Measurements from ENCODE around the gene ZMIZ1. TPM values are rescaled to one million over a fixed set of nuclear protein-coding genes. Genes with fewer than 3 reads are reported as not detected.
A peak's percentile ranks its signal among the peaks of the same experiment; 100 is the strongest.

The ZMIZ1 gene
- total and polyA plus RNA-seq, 5 donors from 2014 or later, result 1.5 to 34.8 (median 2.2) TPM

DNA sequence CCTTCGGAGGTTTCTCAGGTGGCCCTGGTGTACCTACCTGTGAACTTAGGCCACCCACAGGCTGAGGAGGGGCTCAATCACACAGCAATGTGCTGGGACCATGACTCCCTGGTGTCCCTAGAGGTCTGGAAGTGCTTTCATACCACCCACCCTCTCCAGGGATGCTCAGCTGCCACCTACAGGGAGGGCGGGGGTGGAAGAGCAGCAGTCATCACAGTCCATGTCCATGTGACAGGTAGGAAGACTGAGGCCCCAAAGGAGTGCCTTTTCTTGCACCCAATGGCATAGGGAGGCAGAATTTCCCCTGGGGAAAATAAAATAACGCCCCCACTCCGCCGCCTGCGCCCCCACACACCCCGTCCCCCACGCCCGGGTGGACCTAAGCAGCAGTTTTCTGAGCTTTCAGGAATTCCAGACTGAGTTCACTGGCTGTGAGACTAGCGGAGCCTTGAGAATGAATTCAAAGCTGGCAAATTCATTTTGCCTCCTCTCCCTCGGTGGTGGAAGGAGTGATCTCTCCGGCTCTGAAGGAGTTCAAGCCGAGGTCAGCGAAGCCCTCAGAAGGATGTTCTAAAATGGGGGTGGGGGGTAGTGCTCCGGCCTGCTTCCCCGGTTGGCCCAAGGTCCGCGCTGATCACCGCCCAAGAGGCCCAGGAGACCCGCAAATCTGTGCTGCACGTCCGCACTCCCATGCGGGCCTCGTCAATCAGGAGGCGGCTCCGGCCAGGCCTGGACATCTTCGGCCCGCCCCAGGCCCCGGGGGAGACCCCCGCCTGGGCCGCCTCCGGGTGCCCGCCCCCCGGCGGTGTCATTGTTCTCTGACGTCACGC lies 2.1 kb upstream of the ZMIZ1 start:
- DNase-seq (no peak), ATAC-seq (ENCODE audit: low read depth in 2 of 2) (no peak)
- H3K9me3 ChIP-seq (ENCODE audit: control insufficient read depth in 2 of 2, low read length in 2 of 2), result no peaks in the 10 kb centered on the region
- peaks cover 11% of the 10 kb centered on the region for H3K27me3 Mint-ChIP-seq
- H3K4me3 ChIP-seq (ENCODE audit: low read depth, low read length), result peak overlapping the region; percentile 35
- peaks cover 0 to 62% (median 34%) of the 10 kb centered on the region in 4 donors for H3K4me1 Mint-ChIP-seq
- no peaks in the 10 kb centered on the region for H3K36me3 ChIP-seq (ENCODE audit: control insufficient read depth, insufficient read depth, low read length)
- peak overlapping the region; percentile 20 to 81 (median 65) for H3K27ac Mint-ChIP-seq
- no peaks in the 10 kb centered on the region for H3K36me3 Mint-ChIP-seq
- H3K4me3 Mint-ChIP-seq, result peak overlapping the region; percentile 78 to 95 (median 92)
- peaks cover 55% of the 10 kb centered on the region for H3K4me1 ChIP-seq (ENCODE audit: control insufficient read depth, insufficient read depth, low read length, poor library complexity, severe bottlenecking)
- peak overlapping the region; percentile 81 for H3K27ac ChIP-seq (ENCODE audit: insufficient read depth, low read length, poor library complexity, severe bottlenecking)
- no peaks in the 10 kb centered on the region for H3K27me3 ChIP-seq (ENCODE audit: control insufficient read depth, insufficient read depth, low read length)
- H3K9me3 Mint-ChIP-seq, result peaks cover 0 to 2% (median 0%) of the 10 kb centered on the region in 7 donors

DNA sequence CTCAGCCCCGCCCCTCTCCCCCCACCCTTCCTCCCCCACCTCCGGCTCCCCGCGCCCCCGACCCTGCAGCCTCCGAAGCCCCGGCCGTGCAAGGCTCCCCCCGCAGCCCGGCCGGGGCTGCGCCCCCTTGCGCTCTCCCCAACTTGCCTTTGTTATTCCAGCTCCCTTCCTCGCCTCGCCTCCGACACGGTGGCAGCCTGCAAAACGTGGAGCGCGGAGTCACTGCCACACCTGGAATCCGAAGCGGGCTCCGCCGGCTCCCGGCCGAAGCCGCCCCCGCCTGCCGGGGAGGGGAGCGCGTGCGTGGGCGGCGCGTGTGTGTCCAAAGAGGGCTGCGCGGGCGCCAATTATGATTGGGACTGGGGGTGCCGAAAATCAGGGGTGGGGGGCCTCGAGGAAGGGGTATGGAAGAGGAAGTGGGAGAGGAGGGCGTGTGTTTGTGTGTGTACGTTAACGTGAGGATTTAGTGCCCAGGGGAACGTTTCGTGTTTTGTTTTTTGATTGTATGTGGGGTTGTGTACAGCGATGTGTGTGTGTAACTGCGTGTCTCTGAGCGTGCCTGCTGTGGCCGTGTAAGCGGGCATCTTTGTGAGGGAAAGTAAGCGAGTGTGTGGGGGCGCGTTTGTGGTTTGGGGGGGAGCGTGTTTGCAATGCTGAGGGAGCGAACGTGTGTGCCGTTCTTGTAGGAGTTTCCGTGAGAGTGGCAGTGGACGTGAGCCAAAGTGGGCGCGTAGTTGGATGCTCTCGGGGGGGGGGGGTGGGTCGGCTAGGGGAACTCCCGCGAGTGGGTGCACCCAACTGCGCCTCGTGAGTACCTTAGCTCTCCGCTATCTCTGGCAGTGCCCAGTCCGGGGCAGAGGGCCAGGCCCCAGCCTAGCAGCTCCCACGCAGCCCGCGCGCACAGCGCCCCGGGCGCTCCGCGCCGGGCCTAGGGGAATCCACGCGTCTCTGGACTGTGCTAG lies 1.2 kb upstream of the ZMIZ1 start:
- Mint-ChIP-seq H3K9me3 (peaks cover 0 to 2% (median 0%) of the 10 kb centered on the region in 7 donors), H3K4me1 (peaks cover 0 to 69% (median 37%) of the 10 kb centered on the region in 4 donors), H3K27ac (peak overlapping the region; percentile 65 to 96 (median 95)), H3K36me3 (no peaks in the 10 kb centered on the region), H3K4me3 (peak overlapping the region; percentile 92 to 98 (median 95)), H3K27me3 (peaks cover 11% of the 10 kb centered on the region)
- DNase-seq, result peak; percentile 79 to 87 (median 85)
- peak; percentile 25 to 32 for ATAC-seq (ENCODE audit: low read depth in 2 of 2)
- Histone ChIP-seq H3K27ac (ENCODE audit: insufficient read depth, low read length, poor library complexity, severe bottlenecking) (peak overlapping the region; percentile 81), H3K4me1 (ENCODE audit: control insufficient read depth, insufficient read depth, low read length, poor library complexity, severe bottlenecking) (peaks cover 55% of the 10 kb centered on the region), H3K27me3 (ENCODE audit: control insufficient read depth, insufficient read depth, low read length) (no peaks in the 10 kb centered on the region), H3K36me3 (ENCODE audit: control insufficient read depth, insufficient read depth, low read length) (no peaks in the 10 kb centered on the region), H3K9me3 (ENCODE audit: control insufficient read depth in 2 of 2, low read length in 2 of 2) (no peaks in the 10 kb centered on the region), H3K4me3 (ENCODE audit: low read depth, low read length) (peak overlapping the region; percentile 73)

DNA sequence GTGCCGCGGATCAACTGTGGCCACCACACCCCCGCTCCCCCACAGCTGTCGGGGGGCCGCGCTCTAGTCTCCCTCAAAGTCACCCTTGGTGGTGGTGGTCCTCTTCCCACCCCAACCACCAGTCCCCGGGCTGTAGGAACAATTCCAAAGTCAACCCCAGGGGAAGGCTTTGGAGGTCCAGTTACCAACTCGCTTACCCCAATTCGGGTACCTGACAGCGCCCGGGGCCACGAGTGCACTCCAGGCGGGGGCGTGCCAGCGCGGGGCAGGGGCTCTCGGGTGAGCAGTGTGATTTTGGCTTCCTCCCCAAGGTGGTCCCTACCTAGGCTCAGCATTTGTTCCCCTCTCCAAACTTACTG lies 584 bp upstream of the ZMIZ1 start:
- peaks cover 52% of the 10 kb centered on the region for H3K4me1 ChIP-seq (ENCODE audit: control insufficient read depth, insufficient read depth, low read length, poor library complexity, severe bottlenecking)
- Mint-ChIP-seq H3K9me3 (peaks cover 0 to 2% (median 0%) of the 10 kb centered on the region in 7 donors), H3K27me3 (peaks cover 11% of the 10 kb centered on the region), H3K4me1 (peaks cover 0 to 69% (median 33%) of the 10 kb centered on the region in 4 donors), H3K27ac (peak overlapping the region in 2 of 3 donors; percentile 65 to 92), H3K4me3 (peak overlapping the region; percentile 92 to 98 (median 95)), H3K36me3 (no peaks in the 10 kb centered on the region)
- ATAC-seq (ENCODE audit: low read depth in 2 of 2), result no peak
- H3K27me3 ChIP-seq (ENCODE audit: control insufficient read depth, insufficient read depth, low read length), result no peaks in the 10 kb centered on the region
- H3K27ac ChIP-seq (ENCODE audit: insufficient read depth, low read length, poor library complexity, severe bottlenecking), result peak overlapping the region; percentile 81
- H3K4me3 ChIP-seq (ENCODE audit: low read depth, low read length), result peak overlapping the region; percentile 31
- H3K36me3 ChIP-seq (ENCODE audit: control insufficient read depth, insufficient read depth, low read length), result no peaks in the 10 kb centered on the region
- no peaks in the 10 kb centered on the region for H3K9me3 ChIP-seq (ENCODE audit: control insufficient read depth in 2 of 2, low read length in 2 of 2)
- DNase-seq, result peak in 1 of 3 donors; percentile 47

DNA sequence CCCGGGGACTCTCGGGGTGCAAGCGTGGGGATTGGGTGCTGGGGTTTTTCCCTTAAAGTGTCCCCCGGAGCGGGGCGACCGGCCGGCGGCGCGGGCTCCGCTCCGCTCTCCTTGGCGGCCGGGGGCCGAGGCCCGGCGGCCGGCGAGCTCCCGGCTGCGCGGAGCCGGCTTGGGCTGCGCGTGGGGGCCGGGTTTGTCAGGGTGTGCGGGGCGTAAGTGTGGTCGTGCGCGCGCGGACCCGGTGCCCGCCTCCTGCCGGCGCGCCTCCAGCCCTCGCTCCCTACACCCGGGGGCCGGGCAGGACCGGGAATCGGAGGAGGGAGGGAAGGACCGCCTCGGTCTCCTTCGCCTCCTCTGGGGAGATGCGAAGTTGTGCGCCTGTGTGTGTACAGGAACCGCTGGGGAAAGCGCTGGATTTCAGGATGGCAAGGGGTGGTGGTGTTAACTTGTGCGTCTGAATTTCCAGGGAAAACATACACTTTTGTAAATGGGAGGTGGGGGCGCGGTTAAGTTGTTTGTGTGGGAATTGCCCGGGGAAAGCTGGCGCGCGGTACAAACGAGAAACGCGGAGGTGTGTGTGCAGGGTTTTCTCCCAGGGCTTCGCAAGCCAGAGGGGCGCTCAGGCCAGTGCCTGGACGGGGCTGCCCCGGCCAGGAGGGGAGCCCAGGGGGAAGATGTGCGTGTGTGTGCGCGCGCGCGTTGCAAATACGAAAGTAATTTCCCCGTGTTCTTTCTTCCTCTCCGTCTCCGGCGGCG lies 737 bp downstream of the ZMIZ1 start:
- Mint-ChIP-seq H3K4me3 (peak overlapping the region; percentile 94 to 98 (median 96)), H3K9me3 (peaks cover 0 to 2% (median 0%) of the 10 kb centered on the region in 7 donors), H3K27ac (peak overlapping the region; percentile 61 to 94 (median 74)), H3K36me3 (no peaks in the 10 kb centered on the region), H3K27me3 (peaks cover 11% of the 10 kb centered on the region), H3K4me1 (peaks cover 0 to 68% (median 30%) of the 10 kb centered on the region in 4 donors)
- H3K9me3 ChIP-seq (ENCODE audit: control insufficient read depth in 2 of 2, low read length in 2 of 2), result no peaks in the 10 kb centered on the region
- peak overlapping the region; percentile 77 for H3K4me3 ChIP-seq (ENCODE audit: low read depth, low read length)
- H3K27ac ChIP-seq (ENCODE audit: insufficient read depth, low read length, poor library complexity, severe bottlenecking), result peak overlapping the region; percentile 57
- ATAC-seq (ENCODE audit: low read depth in 2 of 2) (no peak), DNase-seq (peak in 2 of 3 donors; percentile 54 to 73)
- no peaks in the 10 kb centered on the region for H3K36me3 ChIP-seq (ENCODE audit: control insufficient read depth, insufficient read depth, low read length)
- peaks cover 43% of the 10 kb centered on the region for H3K4me1 ChIP-seq (ENCODE audit: control insufficient read depth, insufficient read depth, low read length, poor library complexity, severe bottlenecking)
- H3K27me3 ChIP-seq (ENCODE audit: control insufficient read depth, insufficient read depth, low read length), result no peaks in the 10 kb centered on the region

DNA sequence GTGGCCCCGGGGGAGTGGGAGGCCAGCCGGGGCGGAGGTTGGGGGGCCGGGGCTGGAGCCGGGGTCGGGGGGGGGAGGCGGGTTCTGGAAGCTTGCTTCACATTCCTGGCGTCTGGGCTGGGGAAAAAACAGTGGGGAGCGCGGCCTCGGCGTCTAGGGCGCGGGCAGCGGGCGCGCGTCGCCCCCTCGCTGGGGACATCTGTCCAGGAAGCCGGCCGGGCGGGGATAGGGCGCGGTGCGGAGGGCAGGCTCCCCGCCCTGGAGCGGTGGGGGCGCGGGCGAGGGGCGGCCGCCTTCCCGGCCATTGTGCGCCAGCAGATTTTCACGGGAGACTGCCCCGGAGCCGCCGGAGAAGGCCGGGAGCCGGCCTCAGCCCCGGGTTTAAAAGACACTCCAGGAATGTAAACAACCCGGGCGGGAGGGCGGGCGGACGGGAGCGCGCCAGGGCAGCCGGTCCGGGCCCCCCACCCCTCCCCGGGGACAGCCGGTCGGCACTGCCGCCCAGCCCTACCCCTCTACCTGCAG lies 1.4 kb downstream of the ZMIZ1 start:
- H3K27ac Mint-ChIP-seq, result peak overlapping the region; percentile 60 to 94 (median 74)
- no peaks in the 10 kb centered on the region for H3K9me3 ChIP-seq (ENCODE audit: control insufficient read depth in 2 of 2, low read length in 2 of 2)
- peaks cover 0 to 2% (median 0%) of the 10 kb centered on the region in 7 donors for H3K9me3 Mint-ChIP-seq
- no peaks in the 10 kb centered on the region for H3K36me3 Mint-ChIP-seq
- H3K4me3 Mint-ChIP-seq, result peak overlapping the region; percentile 94 to 98 (median 96)
- H3K27ac ChIP-seq (ENCODE audit: insufficient read depth, low read length, poor library complexity, severe bottlenecking), result no peak overlapping the region
- DNase-seq, result no peak
- no peaks in the 10 kb centered on the region for H3K36me3 ChIP-seq (ENCODE audit: control insufficient read depth, insufficient read depth, low read length)
- no peak for ATAC-seq (ENCODE audit: low read depth in 2 of 2)
- H3K4me3 ChIP-seq (ENCODE audit: low read depth, low read length), result no peak overlapping the region
- H3K27me3 Mint-ChIP-seq, result peaks cover 11% of the 10 kb centered on the region
- H3K4me1 Mint-ChIP-seq, result peaks cover 0 to 68% (median 27%) of the 10 kb centered on the region in 4 donors
- H3K4me1 ChIP-seq (ENCODE audit: control insufficient read depth, insufficient read depth, low read length, poor library complexity, severe bottlenecking), result peaks cover 41% of the 10 kb centered on the region
- no peaks in the 10 kb centered on the region for H3K27me3 ChIP-seq (ENCODE audit: control insufficient read depth, insufficient read depth, low read length)

DNA sequence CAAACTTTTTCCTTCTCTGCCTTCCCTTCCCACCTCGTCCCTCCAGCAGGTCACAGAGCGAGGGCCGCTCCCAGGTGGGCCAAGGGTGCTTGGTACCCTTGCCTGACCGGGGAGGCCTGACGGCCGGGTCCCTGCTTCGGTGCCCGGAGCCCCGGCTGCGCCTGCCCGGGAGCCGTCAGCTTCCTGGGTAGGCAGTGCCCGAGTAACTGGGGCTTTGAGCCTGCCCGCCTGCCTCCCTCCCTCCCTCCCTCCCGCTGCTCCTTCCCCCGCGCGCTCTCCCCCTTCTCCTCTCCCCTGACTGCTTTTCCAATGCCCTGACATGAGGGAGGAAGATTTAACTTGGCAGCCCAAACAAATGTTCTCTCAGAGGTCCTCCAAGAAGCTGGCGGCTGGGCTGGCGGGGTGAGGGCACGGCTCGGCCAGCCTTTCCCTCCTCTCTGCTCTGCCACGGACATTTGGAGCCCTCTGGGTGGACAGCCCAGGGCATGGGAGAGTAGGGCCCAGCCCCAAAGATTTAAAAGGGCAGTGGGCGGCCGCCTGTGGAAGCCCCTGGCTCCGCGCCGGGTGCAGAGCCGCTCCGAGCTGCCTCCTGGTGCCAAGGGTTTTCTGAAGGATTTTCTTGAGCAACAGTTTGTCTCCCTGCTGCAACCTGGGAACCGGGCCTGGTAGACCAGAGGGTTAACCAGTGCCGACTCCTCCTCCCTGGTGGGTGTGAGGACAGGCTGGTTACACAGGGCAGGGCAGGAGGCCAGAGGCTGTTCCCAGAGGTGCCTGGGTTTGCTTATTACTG lies 2.0 kb downstream of the ZMIZ1 start:
- no peaks in the 10 kb centered on the region for H3K36me3 Mint-ChIP-seq
- H3K27ac ChIP-seq (ENCODE audit: insufficient read depth, low read length, poor library complexity, severe bottlenecking), result no peak overlapping the region
- H3K36me3 ChIP-seq (ENCODE audit: control insufficient read depth, insufficient read depth, low read length), result no peaks in the 10 kb centered on the region
- H3K4me3 Mint-ChIP-seq, result peak overlapping the region; percentile 80 to 90 (median 84)
- H3K4me1 ChIP-seq (ENCODE audit: control insufficient read depth, insufficient read depth, low read length, poor library complexity, severe bottlenecking), result peaks cover 37% of the 10 kb centered on the region
- no peaks in the 10 kb centered on the region for H3K27me3 ChIP-seq (ENCODE audit: control insufficient read depth, insufficient read depth, low read length)
- H3K9me3 Mint-ChIP-seq, result peaks cover 0 to 2% (median 0%) of the 10 kb centered on the region in 7 donors
- peaks cover 12% of the 10 kb centered on the region for H3K27me3 Mint-ChIP-seq
- no peaks in the 10 kb centered on the region for H3K9me3 ChIP-seq (ENCODE audit: control insufficient read depth in 2 of 2, low read length in 2 of 2)
- H3K4me1 Mint-ChIP-seq, result peaks cover 0 to 68% (median 22%) of the 10 kb centered on the region in 4 donors
- DNase-seq (peak in 1 of 3 donors; percentile 39), ATAC-seq (ENCODE audit: low read depth in 2 of 2) (no peak)
- no peak overlapping the region for H3K4me3 ChIP-seq (ENCODE audit: low read depth, low read length)
- H3K27ac Mint-ChIP-seq, result peak overlapping the region in 2 of 3 donors; percentile 60 to 71

Measured in CD4-positive, CD25-positive, alpha-beta regulatory T cell (primary cell).